Ammon's horn (tissue), 1 donor: ENCODE measurements around the gene TESMIN.

ENCODE experiments used
- DNase-seq: peaks from one replicate; pipeline ENCODE4 v3.0.0-alpha.2; 2016; ENCODE audit warnings: low spot score

The TESMIN gene, protein sequence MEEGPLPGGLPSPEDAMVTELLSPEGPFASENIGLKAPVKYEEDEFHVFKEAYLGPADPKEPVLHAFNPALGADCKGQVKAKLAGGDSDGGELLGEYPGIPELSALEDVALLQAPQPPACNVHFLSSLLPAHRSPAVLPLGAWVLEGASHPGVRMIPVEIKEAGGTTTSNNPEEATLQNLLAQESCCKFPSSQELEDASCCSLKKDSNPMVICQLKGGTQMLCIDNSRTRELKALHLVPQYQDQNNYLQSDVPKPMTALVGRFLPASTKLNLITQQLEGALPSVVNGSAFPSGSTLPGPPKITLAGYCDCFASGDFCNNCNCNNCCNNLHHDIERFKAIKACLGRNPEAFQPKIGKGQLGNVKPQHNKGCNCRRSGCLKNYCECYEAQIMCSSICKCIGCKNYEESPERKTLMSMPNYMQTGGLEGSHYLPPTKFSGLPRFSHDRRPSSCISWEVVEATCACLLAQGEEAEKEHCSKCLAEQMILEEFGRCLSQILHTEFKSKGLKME

DNA sequence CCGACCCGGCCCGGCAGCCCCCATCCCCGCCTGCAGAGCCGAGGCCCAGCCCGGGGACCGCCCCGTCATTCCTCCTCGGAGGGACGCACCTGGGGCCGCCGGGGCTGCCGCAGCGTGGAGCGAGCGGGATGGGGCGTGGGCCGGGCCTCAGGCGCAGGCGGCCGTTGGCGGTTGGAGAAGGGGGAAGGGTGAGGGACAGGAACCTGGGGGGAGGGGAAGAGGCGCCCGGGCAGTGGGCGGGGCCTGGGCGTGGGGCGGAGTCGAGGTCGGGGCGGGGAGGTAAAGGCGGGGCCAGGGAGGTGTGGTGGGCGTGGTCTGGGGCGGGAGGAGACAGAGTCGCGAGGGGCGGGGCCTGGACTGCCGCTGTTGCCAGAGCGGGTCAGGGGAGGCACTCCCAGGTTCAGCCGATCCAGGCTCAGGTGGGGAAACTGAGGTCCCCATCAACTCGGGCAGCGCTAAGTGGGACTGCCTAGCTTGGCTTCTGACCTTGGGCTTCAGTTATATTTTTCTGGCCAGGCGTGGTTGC is at the start of gene TESMIN:
Gene TESMIN (minus strand): TSS at position 190 of the 526 bp plus-strand sequence. CDS start 860 bp downstream, outside the sequence.
- DNase-seq: peak; percentile 49

DNA sequence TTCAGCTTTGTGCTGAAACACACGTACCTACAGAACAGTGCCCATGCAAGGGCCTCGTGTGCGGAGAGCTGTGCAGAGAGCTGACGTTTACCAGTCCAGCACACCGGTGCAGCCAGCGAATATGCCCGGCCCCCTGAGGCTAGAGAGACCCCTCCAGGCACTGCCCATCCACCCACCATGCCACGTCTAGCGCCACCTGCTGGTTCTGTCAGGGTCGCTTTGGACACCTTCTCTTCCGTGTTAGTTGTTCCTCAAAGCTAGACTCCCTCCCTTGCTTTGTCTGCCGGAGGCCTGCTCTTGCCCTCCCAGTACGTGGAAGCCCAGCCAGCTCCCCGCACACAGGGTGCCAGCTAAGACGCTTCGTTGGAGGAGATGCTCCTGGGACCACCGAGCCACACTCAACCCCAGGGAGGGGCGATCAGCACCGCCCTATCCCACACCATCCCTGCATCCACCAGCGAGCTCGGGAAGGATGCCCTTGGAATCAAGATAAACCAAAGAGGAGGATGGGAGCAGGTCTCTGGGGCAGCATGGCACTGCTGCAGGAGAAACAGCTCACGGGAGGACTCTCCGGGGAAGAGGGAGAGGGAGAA is 47.0 kb upstream of the TESMIN start:
- no peak for DNase-seq

DNA sequence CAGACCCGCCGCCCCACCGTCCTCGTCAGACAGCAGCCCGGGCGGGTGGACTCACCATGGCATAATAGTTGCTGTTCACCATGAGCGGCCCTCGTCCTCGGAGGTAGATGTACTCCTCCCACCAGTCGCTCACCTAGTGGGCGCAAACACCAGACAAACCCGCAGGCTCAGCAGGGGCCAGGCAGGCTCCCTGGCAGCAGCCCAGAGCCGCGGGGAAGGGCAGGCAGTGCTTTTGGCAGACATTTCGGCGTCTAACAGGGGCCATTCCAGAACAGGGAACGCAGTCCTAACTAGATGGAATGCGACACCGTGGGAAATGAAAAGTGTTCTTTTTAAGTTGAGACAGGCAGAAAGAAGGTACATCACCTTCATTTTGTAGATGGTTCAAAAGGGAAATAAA is 45.5 kb upstream of the TESMIN start:
- no peak for DNase-seq

DNA sequence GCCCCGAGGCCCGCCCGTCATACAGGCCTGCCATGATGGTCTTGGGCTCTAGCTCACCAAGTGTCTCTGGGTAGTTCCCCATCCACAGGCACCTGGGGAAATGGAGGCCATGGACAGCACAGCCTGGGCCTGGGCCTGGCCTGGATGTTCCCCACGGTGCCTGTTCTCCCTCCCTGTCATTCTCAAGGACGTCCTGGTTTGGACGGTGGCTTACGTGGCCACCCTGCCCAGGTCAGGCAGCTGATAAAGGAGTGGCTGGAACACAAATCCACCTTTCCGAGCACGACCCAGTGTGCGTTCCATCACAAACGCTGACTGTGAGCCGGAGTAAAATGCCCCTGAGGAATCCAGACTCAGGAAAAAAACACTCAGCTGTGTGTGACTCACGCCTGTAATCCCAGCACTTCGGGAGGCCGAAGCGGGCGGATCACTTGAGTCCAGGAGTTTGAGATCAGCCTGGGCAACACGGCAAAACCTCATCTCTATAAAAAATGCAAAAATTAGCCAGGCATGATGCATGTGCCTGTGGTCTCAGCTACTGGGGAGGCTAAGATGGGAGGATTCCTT is 41.2 kb upstream of the TESMIN start:
- DNase-seq: no peak

DNA sequence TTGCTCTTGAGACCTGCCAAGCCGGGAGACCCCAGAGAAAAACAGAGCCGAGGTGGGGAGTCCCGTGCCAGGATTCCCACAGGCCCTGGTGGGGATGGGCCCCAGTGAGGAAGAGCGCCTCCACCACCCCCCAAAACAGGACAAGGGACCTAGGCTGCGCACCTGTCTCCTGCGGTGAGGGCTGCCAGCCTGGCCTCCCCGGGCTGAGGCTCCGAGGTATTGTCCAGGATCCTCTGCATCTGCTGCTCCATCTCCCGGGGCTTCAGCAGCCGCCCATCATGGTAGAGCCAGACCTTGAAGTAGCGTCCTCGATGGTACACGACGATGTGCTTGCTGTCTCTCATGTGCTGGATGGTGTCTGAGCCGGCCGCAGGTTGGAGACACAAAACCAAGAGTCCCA is 33.3 kb upstream of the TESMIN start:
- no peak for DNase-seq

DNA sequence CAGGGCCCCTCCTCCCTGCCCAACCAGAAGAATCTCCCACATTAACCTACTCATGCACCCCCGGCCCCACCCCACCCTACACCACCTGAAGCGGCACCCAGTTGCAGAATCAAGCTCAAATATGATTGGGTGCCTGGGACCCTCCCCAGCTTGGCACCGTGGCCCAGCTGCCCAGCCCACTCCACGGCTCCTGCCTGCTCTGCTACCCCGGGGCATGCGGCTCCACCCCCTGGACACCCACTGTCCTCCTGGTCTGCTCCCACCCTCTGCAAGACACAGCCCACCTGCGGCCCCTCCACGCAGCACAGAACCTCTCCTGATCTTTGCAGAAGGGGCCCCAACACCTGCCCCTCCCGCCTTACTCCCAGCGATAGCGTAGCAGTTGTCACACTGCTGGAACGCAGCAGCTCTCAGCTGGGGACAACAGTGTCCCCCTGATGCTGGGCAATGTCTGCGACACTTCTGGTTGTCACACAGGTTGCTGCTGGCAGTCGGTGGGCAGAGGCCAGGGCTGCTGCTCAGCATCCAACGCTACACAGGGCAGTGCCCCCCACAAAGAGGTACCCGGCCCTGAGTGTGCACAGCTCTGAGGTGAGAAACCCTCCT is 32.0 kb upstream of the TESMIN start:
- DNase-seq: no peak

DNA sequence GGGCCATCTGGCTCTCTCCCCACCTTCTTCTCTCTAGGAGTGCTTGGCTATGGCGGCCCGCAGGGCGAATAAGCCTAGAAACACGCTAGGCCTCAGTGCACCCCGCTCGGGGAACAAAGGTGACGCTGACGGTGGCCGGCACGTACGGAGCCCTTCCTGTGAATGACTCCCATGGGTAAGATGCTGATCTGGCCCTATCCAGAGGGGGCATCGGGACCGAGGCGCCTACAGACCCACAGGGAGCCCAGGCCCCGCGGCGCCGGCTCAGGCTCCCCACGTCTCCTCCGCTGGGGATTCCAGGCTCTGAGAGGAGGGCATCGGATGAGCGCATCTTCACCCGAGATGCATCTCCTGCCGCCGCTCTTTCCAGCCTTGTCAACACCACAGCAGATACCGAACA is 31.4 kb upstream of the TESMIN start:
- no peak for DNase-seq

DNA sequence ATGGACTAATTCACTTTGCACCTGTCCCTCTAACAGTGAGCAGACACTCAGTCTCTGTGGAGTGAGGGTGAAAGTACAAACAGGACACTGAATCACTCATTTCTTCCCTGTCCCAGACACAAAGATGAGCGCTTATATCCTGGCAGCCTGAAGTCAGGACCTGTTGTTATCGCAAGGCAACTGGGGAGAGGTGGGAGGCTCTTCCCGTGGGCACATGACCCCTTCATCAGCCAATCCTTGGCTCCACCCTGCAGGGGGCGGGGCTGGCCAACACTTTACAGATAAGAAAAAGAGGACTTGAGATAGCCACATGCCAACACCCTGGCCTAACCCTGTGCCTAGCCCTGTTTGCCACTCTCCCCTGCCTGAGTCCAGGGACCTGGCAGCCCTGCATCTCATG is 29.5 kb upstream of the TESMIN start:
- DNase-seq: no peak

DNA sequence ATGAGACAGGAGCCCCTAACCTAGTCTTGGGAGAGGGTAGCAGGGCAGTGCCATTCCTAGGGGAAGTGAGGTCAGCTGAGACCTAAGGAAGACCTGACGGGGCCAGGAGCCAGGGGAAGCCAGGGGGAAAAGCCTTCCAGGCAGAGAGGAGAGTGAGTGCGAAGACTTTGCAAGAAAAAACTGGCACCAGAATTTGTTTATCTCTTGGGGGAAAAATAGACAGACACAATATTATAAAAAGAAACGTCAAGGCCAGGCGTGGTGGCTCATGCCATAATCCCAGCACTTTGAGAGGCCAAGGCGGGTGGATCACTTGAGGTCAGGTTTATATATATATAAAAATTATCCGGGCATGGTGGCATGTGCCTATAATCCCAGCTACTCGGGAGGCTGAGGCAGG is 26.9 kb upstream of the TESMIN start:
- no peak for DNase-seq

DNA sequence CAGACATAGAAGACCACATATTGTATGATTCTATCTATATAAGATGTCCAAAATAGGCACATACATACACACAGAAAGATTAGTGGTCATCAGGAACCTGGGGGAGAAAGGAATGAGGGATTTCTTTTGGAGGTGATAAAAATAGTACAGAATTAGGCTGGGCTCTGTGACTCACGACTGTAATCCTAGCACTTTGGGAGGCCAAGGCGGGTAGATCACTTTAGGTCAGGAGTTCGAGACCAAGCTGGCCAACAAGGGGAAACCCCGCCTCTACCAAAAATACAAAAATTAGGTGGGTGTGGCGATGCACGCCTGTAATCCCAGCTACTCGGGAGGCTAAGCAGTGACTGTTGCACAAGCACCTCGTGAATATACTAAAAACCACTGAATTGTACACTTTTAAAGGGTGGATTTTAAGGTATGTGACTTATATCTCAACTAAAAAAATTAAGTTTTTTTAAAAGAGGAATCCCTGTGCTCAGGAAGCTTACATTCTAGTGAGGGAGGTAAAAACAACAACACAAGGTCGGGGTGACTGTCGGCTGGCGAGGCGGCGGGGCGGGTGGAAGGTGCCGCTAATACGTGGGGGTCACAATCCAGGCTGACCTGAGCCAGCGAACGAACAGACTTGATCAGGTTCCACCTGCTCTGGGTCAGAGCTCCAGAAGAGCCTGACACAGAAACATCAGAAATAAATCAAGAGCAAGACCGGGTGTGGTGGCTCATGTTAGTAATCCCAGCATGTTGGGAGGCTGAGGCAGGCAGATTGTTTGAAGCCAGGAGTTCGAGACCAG is 25.3 kb upstream of the TESMIN start:
- DNase-seq: no peak

DNA sequence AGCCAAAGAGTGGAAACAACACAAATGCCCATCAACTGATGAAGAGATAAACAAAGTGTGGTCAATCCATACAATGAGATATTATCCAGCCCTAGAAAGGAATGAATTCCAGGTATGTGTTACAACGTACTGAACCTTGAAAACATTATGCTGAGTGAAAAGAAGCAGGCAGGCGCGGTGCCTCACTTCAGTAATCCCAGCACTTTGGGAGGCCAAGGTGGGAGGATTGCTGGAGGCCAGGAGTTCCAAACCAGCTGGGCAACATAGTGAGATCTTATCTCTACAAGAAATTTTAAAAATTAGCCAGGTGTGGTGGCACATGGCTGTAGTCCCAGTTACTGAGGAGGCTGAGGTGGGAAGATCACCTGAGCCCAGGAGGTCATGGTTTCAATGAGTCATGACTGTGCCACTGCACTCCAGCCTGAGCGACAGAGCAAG is 24.6 kb upstream of the TESMIN start:
- no peak for DNase-seq

DNA sequence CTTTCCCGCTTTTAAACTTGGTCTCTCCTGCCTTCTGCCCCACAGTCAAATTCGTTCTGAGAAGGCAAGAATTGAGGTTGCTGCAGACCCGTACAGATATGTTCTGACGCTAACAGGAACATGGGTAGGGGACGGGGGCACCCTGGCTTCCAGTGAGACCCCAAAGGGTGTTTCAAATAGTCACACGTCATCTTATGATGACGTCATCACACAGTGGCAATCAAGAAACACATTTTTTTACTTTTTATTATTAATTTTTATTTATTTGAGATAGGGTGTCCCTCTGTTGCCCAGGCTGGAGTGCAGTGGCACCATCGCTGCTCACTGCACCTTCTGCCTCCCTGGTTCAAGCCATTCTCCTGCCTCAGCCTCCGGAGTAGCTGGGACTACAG is 22.9 kb upstream of the TESMIN start:
- no peak for DNase-seq

DNA sequence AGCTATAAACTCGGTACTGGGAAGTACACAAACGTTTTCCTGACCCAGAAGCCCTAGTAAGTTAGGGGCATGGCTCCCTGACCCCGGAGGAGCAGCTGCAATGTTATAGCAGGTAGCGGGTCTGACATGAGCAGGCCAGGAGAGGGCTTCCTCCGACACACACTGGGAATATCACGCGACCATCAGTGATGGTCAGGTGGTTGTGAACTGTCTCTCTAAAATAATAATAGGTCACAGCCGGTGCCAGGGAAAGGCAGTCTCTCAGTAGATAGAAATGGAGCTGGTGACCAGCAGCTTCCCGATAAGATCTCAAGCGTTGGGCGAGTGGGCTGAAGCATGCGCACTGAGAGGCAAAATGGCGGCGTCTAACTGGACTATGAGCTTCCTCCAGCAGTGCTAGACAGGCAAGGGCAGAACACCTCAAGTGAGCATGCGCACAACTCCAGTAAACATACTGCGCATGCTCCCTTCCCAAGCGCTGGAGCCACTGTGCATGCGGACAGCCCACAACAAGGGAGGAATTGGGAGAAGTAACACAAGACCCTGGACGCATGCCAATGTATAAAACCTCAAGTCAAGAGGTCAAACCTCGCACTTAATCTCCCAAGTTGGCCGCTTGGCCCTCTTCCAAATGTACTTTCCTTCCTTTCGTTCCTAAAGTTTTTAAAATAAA is 22.3 kb upstream of the TESMIN start:
- no peak for DNase-seq

DNA sequence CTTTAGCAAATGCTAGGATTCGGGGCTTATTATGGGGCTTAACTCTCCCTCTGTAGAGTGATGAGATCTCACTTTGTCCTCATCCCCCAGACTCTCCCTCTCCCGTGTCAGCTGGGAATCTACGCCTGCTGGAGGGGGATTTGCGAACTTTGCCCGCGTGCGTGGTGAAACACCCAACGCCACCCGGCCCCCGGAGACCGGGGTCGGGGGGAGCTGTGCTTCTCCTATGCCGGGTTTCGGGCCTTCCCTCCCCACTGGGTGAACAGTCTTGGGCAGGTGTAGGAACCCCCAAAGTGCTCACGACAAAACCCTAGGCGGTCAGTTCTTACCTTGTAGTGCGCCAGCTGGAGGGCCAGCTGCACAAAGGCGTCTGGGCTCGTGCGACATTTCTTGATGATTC is 21.6 kb upstream of the TESMIN start:
- no peak for DNase-seq

DNA sequence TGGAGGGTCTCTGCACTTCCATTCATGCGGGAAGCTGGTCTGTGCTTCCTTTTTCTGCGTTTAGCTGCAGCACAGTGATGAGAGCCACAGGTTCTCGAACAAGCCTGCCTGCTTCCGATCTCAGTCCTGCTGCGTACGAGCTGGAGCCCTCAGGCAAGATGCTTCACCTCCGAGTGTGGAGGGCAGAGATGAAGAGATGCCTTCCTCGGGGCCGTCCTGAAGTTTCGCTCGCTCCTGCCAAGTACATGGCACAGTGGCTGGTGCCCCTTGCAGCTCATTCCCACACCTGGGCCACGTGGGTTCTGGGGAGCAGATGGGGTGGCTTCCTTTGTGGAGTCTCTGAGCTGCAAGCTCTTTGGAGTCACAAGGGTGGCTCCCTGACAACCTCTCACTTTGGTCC is 19.5 kb upstream of the TESMIN start:
- DNase-seq: no peak

DNA sequence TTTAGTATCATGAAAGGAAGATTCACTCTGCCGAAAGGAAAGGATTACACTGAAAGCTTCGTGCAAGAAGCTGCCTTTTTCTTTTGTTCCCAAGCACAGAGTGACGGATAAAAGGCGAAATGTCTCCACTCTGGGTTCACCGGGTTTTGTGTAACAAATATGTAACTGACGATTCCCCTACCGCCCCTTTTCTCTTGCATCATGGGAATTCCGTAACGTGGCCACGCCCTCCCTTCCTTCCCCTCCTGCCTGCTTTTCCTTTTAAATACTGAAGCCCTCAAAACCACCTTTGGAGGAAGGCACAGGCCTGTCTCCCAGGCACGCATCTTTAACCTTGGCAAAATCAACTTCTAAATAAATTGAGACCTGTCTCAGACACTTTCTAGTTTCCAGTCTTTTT is 16.4 kb upstream of the TESMIN start:
- no peak for DNase-seq

DNA sequence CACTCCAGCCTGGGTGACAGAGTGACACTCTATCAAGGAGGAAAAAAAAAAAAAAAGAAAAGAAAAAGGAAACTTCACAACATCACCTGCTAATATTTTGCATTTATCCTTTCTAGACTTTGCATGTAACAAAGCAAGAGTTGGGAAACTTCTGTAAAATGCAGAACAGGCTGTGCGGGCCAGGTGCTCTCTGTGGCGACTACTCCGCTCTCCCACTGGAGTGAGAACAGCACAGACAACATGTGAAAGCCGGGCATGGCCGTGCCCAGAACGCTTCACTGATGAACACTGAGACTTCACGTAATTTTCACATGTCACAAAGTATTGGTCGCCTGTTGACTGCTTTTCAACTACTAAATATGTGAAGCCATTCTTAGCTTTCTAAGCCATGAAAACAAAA is 15.5 kb upstream of the TESMIN start:
- no peak for DNase-seq

DNA sequence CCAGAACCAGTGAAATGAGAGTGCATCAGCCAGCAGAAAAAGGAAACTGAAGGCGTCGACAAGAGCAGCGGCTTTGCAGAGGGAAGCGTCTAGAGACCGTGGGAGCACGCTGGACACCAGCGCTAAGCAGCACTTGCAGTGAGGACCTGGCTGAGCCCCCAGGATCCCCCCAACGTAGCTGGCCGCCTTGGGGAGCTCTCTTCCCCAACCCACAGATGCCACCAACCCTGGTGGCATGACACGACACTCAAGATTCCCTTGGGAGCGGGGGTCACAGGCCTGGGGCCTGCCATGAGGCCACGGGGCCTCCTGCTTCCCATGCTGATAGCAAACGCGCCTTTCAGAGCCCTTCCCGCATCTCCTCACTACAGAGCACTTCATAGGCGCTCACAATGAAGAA is 13.4 kb upstream of the TESMIN start:
- no peak for DNase-seq

DNA sequence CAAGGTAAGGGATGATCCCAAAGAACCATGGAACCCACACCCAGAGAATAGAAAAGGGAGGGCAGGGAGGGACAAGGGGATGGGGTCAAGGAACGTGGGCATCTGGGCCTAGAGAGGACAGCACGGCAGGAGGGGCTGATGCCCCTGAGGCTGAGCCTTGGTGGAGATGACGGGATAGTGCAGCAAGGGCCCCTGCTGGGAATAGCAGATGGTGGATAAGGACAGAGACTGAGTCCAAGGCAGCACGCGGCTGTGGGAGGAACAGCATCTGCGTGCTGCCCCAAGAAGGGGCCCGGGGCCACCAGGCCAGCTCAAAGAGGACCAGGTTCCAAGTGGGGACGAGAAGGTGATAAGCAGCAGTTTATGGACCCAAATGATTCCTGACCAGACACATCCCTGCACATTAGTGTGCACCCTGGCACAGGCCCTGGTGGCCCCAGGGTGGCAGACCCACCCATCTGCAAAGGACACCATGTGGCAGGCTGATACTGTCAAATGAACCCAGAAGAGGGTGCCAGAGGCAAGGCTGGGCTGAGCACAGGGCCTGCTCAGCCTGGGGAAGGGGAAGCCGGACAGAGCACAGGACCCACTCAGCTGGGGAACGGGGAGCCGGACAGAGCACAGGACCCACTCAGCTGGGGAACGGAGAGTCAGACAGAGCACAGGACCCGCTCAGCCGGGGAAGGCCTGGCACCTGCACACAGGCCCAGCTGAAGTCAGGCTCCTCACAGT is 12.8 kb upstream of the TESMIN start:
- DNase-seq: no peak

DNA sequence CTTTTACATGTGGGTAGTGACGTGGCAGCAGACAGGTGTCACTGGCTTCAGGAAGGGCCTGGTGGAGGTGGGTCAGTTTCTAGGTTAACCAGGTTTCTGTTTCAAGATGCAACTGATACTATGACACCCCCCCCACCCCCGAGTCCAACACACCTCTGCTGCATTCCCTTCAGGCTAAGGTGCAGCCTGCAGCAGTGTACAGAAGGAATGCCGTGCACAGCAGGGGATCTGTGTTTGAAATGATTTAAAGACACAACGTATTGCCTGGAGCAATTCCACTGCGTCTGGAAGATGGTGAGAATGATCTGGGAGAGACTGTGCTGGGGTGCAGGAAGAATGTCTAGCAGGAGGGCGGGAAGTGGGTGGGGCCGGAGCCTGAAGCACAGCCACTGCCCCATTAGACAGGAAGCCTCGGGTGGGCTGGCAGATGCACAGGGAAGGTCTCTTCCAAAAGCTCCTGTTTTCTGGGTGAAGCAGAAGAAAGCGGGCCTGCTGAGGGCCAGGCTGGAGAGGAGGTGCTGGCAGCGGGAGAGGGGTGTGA is 11.9 kb upstream of the TESMIN start:
- DNase-seq: no peak
